K562 (cell line): ENCODE results near the gene BCAS3. TPM values are rescaled to one million over a fixed set of nuclear protein-coding genes. Genes with fewer than 3 reads are reported as not detected.

ENCODE experiments used
- ATAC-seq: fragments of 200-7000 bp; cut with Tn5 transposase; 3 replicates; pipeline ENCODE4 v1.9.1; 2020; ENCODE audit warnings: moderate library complexity
- BruUV-seq: library from RNA; stranded (reverse); fragments of 400-500 nt; replicated peaks from 2 replicates; lab custom pipeline; 2021; lab: Mats Ljungman, UMichigan
- CTCF ChIA-PET: fragments of 300-600 bp; formaldehyde crosslinking; extraction: SDS; loops from one replicate; lab custom pipeline; 2021; ENCODE audit warnings: low intra/inter-chr PET ratio; lab: Yijun Ruan, JAX
- POLR2A ChIA-PET: fragments of 300-600, 350-650 bp; sonication (Branson Sonifier 250); formaldehyde crosslinking; extraction: SDS; loops from one replicate; lab custom pipeline; 2021; ENCODE audit warnings: antibody characterized with exemption, inconsistent platforms; lab: Yijun Ruan, JAX
- DNase-seq, 4 experiments: peaks; one replicate each; pipeline versions ENCODE4 v3.0.0 to v3.0.0-alpha.2; 2011 to 2018; ENCODE audit warnings: low spot score in 3 of 4, mixed read lengths in 3 of 4; ENCODE audit errors: extremely low read depth in 1 of 4
- FAIRE-seq: peaks from 2 replicates; lab custom pipeline; 2011; peaks lifted over from hg19 to GRCh38; lab: Jason Lieb, UNC
- H2AFZ ChIP-seq: 2 replicates; pipeline ENCODE4 v1.6.0; 2011; ENCODE audit warnings: low read depth, low read length, control low read depth, inconsistent platforms
- H3K27ac ChIP-seq: fragments of 200-600 bp; 3 replicates; pipeline ENCODE4 v1.8.0; 2011; ENCODE audit warnings: low read depth, mild to moderate bottlenecking, control low read depth, inconsistent platforms, low read length, moderate library complexity, mixed read lengths; ENCODE audit errors: extremely low read depth
- H3K27me3 ChIP-seq, 2 experiments: fragments of 300-600 bp in 1 of 2; 2 replicates in 1 of 2; 3 replicates in 1 of 2; pipeline versions ENCODE4 v1.6.0 to v1.8.0; 2011; ENCODE audit warnings: inconsistent platforms in 2 of 2, low read length in 2 of 2, mild to moderate bottlenecking in 1 of 2, mixed read lengths in 1 of 2, moderate library complexity in 1 of 2; ENCODE audit not compliant: control insufficient read depth in 2 of 2, insufficient read depth in 2 of 2
- H3K36me3 ChIP-seq: fragments of 300-600 bp; 3 replicates; pipeline ENCODE4 v1.8.0; 2011; ENCODE audit warnings: mild to moderate bottlenecking, low read length, inconsistent platforms; ENCODE audit not compliant: control insufficient read depth, insufficient read depth
- H3K4me1 ChIP-seq, 2 experiments: fragments of 200-600 bp in 1 of 2; replicated peaks in 1 of 2; 2 replicates in 1 of 2; 3 replicates in 1 of 2; pipeline versions ENCODE4 v1.5.1 to v1.8.0; 2011; ENCODE audit warnings: inconsistent platforms in 2 of 2, low read length in 2 of 2, mild to moderate bottlenecking in 1 of 2, mixed read lengths in 1 of 2, moderate library complexity in 1 of 2; ENCODE audit not compliant: control insufficient read depth in 2 of 2, insufficient read depth in 2 of 2
- H3K4me2 ChIP-seq: 2 replicates; pipeline ENCODE4 v1.6.1; 2011; ENCODE audit warnings: low read length, control low read depth, inconsistent platforms, mixed read lengths; ENCODE audit not compliant: insufficient read depth
- H3K4me3 ChIP-seq: fragments of 200-600 bp; sonication (generic), shearing (Covaris generic); 2 replicates; pipeline ENCODE4 v1.5.1; 2016; ENCODE audit warnings: control low read depth, inconsistent platforms
- H3K79me2 ChIP-seq: fragments of 200-600 bp; 3 replicates; pipeline ENCODE4 v1.8.0; 2011; ENCODE audit warnings: low read length, inconsistent platforms; ENCODE audit not compliant: control insufficient read depth, insufficient read depth
- H3K9ac ChIP-seq, 2 experiments: 2 replicates each; pipeline versions ENCODE4 v1.6.0 to v1.6.1; 2011; ENCODE audit warnings: low read depth in 2 of 2, low read length in 2 of 2, control low read depth in 1 of 2, inconsistent platforms in 1 of 2, mild to moderate bottlenecking in 1 of 2, mixed read lengths in 1 of 2; ENCODE audit not compliant: insufficient read depth in 1 of 2
- H3K9me1 ChIP-seq: one replicate; pipeline ENCODE4 v1.6.0; 2011; ENCODE audit warnings: inconsistent platforms, mild to moderate bottlenecking, low read length, moderate library complexity; ENCODE audit not compliant: control insufficient read depth, insufficient read depth
- H3K9me3 ChIP-seq: replicated peaks from 2 replicates; pipeline ENCODE4 v1.5.1; 2011; ENCODE audit warnings: low read depth, low read length, inconsistent platforms; ENCODE audit not compliant: control insufficient read depth, insufficient read depth
- H4K20me1 ChIP-seq: replicated peaks from 2 replicates; pipeline ENCODE4 v1.6.1; 2011; ENCODE audit warnings: low read length, inconsistent platforms, mixed read lengths; ENCODE audit not compliant: control insufficient read depth, insufficient read depth
- ADNP ChIP-seq: fragments of 200-800 bp; sonication (Bioruptor generic); IDR thresholded peaks from 2 replicates; pipeline ENCODE4 v1.6.1; 2016; ENCODE audit warnings: missing genetic modification characterization, missing compliant biosample characterization
- DLX4 ChIP-seq: fragments of 250-450 bp; sonication (Bioruptor Pico); IDR thresholded peaks from 2 replicates; pipeline ENCODE4 v1.6.1; 2021; ENCODE audit warnings: mild to moderate bottlenecking
- DNMT1 ChIP-seq: fragments of 450-650 bp; IDR thresholded peaks from 2 replicates; pipeline ENCODE4 v1.6.1; 2016; ENCODE audit warnings: antibody characterized with exemption, mild to moderate bottlenecking
- FOXJ2 ChIP-seq: fragments of 200-800 bp; sonication (Bioruptor generic); IDR thresholded peaks from 2 replicates; pipeline ENCODE4 v1.6.1; 2016; ENCODE audit warnings: missing genetic modification characterization, missing compliant biosample characterization
- HNRNPL ChIP-seq: fragments of 200-400 bp; formaldehyde crosslinking; IDR thresholded peaks from 2 replicates; pipeline ENCODE4 v1.6.1; 2017; ENCODE audit warnings: low read depth, mild to moderate bottlenecking, low read length
- MCM2 ChIP-seq: fragments of 450-650 bp; IDR thresholded peaks from 2 replicates; pipeline ENCODE4 v1.6.1; 2017; ENCODE audit warnings: low read depth, mild to moderate bottlenecking
- PCBP1 ChIP-seq: fragments of 200-400 bp; formaldehyde crosslinking; IDR thresholded peaks from 2 replicates; pipeline ENCODE4 v1.6.1; 2018; ENCODE audit warnings: mild to moderate bottlenecking, low read depth, low read length; ENCODE audit not compliant: poor library complexity, severe bottlenecking
- SAP30 ChIP-seq: fragments of 200-600 bp; sonication (generic); IDR thresholded peaks from 2 replicates; pipeline ENCODE4 v1.6.1; 2012; ENCODE audit warnings: borderline replicate concordance, low read depth, mild to moderate bottlenecking, moderate library complexity, low read length, control low read depth, inconsistent platforms; ENCODE audit not compliant: insufficient read depth, poor library complexity, severe bottlenecking
- SRF ChIP-seq, 2 experiments: fragments of 250-450, 450-650 bp in 1 of 2; sonication (Bioruptor Pico) in 1 of 2; sonication (generic) in 1 of 2; formaldehyde crosslinking; IDR thresholded peaks; 2 replicates each; pipeline versions ENCODE4 v1.5.0 to v1.5.1; 2020 to 2022; ENCODE audit warnings: mild to moderate bottlenecking in 1 of 2, missing genetic modification reagents in 1 of 2
- STAT5A ChIP-seq: IDR thresholded peaks from 2 replicates; pipeline ENCODE4 v1.6.1; 2012; ENCODE audit warnings: low read length, inconsistent platforms, borderline replicate concordance
- ZKSCAN3 ChIP-seq: fragments of 250-450 bp; sonication (Bioruptor Pico); IDR thresholded peaks from 2 replicates; pipeline ENCODE4 v1.4.0; 2020
- ZNF12 ChIP-seq: sonication (generic); formaldehyde crosslinking; IDR thresholded peaks from 2 replicates; pipeline ENCODE4 v1.4.0; 2020; ENCODE audit warnings: mild to moderate bottlenecking, missing genetic modification reagents
- ZNF764 ChIP-seq: fragments of 250-450 bp; sonication (Bioruptor Pico); IDR thresholded peaks from 2 replicates; pipeline ENCODE4 v1.4.0; 2020; ENCODE audit warnings: low read depth, mild to moderate bottlenecking, moderate library complexity
- WGBS: fragments of 100-300 bp; shearing (Covaris generic); methylation state at CpG from one replicate; pipeline ENCODE4 v1.1.6; 2016; ENCODE audit warnings: low coverage, mixed read lengths; ENCODE audit not compliant: insufficient coverage; ENCODE audit errors: missing lambda C conversion rate; 5-methylcytosine and 5-hydroxymethylcytosine counted together
- in situ Hi-C: fragments of 300-500 bp; cut with MboI; formaldehyde crosslinking; loops from 4 replicates; pipeline ENCODE4 v1.15.0; 2018; ENCODE audit warnings: inconsistent platforms, mixed read lengths
- intact Hi-C: fragments of 100-400 bp; cut with micrococcal nuclease; formaldehyde crosslinking; loops from 2 replicates; pipeline ENCODE4 v1.14.2; 2022
- polyA plus RNA-seq, 8 experiments: library from polyadenylated mRNA; depleted of rRNA in 4 of 8; stranded (reverse) in 5 of 8; unstranded in 3 of 8; fragments of >200 nt; fragmentation: Nextera tagmentation in 2 of 8; fragmentation: Illumina TruSeq in 1 of 8; extraction: Ambion mirVana in 2 of 8; extraction: Trizol in 1 of 8; gene quantifications; 2 replicates each; pipeline versions ENCODE4 v1.2.1 to v1.2.3, GENCODE V29; 2011 to 2014; ENCODE audit warnings: inconsistent platforms in 1 of 8, missing spikeins in 1 of 8
- total RNA-seq, 7 experiments: library from RNA; depleted of rRNA in 6 of 7; stranded (reverse); fragments of >200 nt in 6 of 7; fragmentation: Illumina TruSeq in 2 of 7; extraction: Trizol in 2 of 7; gene quantifications; 2 replicates each; pipeline versions ENCODE4 v1.2.1 to v1.2.3, GENCODE V29; 2011 to 2021; ENCODE audit warnings: low replicate concordance in 1 of 7

Gene BCAS3
- total and polyA plus RNA-seq, 9 of the 15 experiments (the other 6 are each of a cell fraction or from before 2014, with no cell fraction given) = 1.9 to 5.5 (median 3.5) TPM

- intact Hi-C loops = no loop called here
- no peaks in the 10 kb centered on the region for H3K9me3 ChIP-seq
- ChIA-PET POLR2A (interaction anchor here (0.8 to 2.5 kb wide), 4 partner anchors 8 to 22 kb away, joined by 3 to 8 read pairs (median 3); no protein-coding TSS in a partner anchor), CTCF (no interaction called here)
- no peaks in the 10 kb centered on the region for H4K20me1 ChIP-seq
- FAIRE-seq (no peak), ATAC-seq (no peak), DNase-seq (no peak)
- no peak for TF ChIP-seq ZNF12 (CRISPR knock-in tag)
- no peak for TF ChIP-seq SAP30
- TF ChIP-seq HNRNPL = no peak
- TF ChIP-seq STAT5A = no peak
- no peak for TF ChIP-seq ZNF764 (CRISPR knock-in tag)
- H3K36me3 ChIP-seq = no peaks in the 10 kb centered on the region
- no peaks in the 10 kb centered on the region for H3K79me2 ChIP-seq
- WGBS = 15% methylated on average over 4 of the region's 4 CpGs
- no peaks in the 10 kb centered on the region for H3K4me1 ChIP-seq
- H3K9ac ChIP-seq = no peak overlapping the region
- no peaks in the 10 kb centered on the region for H3K27me3 ChIP-seq
- H3K9me1 ChIP-seq = no peaks in the 10 kb centered on the region
- no peak overlapping the region for H2AFZ ChIP-seq
- H3K4me3 ChIP-seq = no peak overlapping the region
- no TSS peak for BruUV-seq
- H3K27ac ChIP-seq = no peak overlapping the region
- no peak overlapping the region for H3K4me2 ChIP-seq
- in situ Hi-C loops = no loop called here
Observed at GRCh38 chr17:61189968-61190367, 512.3 kb downstream of the BCAS3 start.

- BruUV-seq = no TSS peak
- H3K9me1 ChIP-seq = no peaks in the 10 kb centered on the region
- no peaks in the 10 kb centered on the region for H3K36me3 ChIP-seq
- CTCF ChIA-PET = no interaction called here
- H3K27ac ChIP-seq = no peak overlapping the region
- H3K79me2 ChIP-seq = no peaks in the 10 kb centered on the region
- 0 out of 5 replicates have a peak, but pooled peaks cover 0 to 3% of the 10 kb centered on the region in 2 experiments for H3K27me3 ChIP-seq
- ATAC-seq (no peak), FAIRE-seq (no peak), DNase-seq (no peak)
- no peak overlapping the region for H3K9ac ChIP-seq
- 41% methylated on average over 5 of the region's 7 CpGs for WGBS
- no peak overlapping the region for H3K4me2 ChIP-seq
- no peaks in the 10 kb centered on the region for H4K20me1 ChIP-seq
- POLR2A ChIA-PET = no interaction called here
- no peaks in the 10 kb centered on the region for H3K9me3 ChIP-seq
- no peak for TF ChIP-seq ADNP (tag)
- TF ChIP-seq MCM2 = no peak
- no peak for TF ChIP-seq ZKSCAN3 (CRISPR knock-in tag)
- TF ChIP-seq SRF (CRISPR knock-in tag; IDR thresholded peaks at IDR 0.05) = no peak
- no peak for TF ChIP-seq FOXJ2
- no peak for TF ChIP-seq DNMT1
- TF ChIP-seq PCBP1 = no peak
- no peak for TF ChIP-seq DLX4 (CRISPR knock-in tag)
- no peak overlapping the region for H2AFZ ChIP-seq
- H3K4me1 ChIP-seq = no peaks in the 10 kb centered on the region
- intact Hi-C loops = no loop called here
- no peak overlapping the region for H3K4me3 ChIP-seq
- in situ Hi-C loops = no loop called here
Observed at GRCh38 chr17:61196302-61196704, 518.7 kb downstream of the BCAS3 start.
